H1 (cell line): ENCODE data around the gene LBP. TPM values are rescaled to one million over a fixed set of nuclear protein-coding genes. Genes with fewer than 3 reads are reported as not detected.

Source experiments
- CTCF ChIA-PET: fragments of 300-600 bp; sonication (Branson Sonifier 250); formaldehyde crosslinking; loops from one replicate; lab custom pipeline; 2021; ENCODE audit not compliant: partially characterized antibody; lab: Charles Lee
- POLR2A ChIA-PET: fragments of 300-600 bp; sonication (Branson Sonifier 250); formaldehyde crosslinking; loops from one replicate; lab custom pipeline; 2021; ENCODE audit warnings: inconsistent platforms; ENCODE audit not compliant: partially characterized antibody; lab: Charles Lee
- DNase-seq, 2 experiments: peaks; one replicate each; pipeline versions ENCODE4 v3.0.0 to v3.0.0-alpha.2; 2010 to 2022; ENCODE audit warnings: low spot score in 2 of 2, low read depth in 1 of 2, mixed read lengths in 1 of 2
- FAIRE-seq: peaks from 2 replicates; lab custom pipeline; 2011; peaks lifted over from hg19 to GRCh38; lab: Jason Lieb, UNC
- H2AFZ ChIP-seq: 2 replicates; pipeline ENCODE4 v1.8.1; 2012; ENCODE audit warnings: low read length, inconsistent platforms
- H2AK5ac ChIP-seq: 2 replicates; pipeline ENCODE4 v1.6.1; 2013; ENCODE audit warnings: low read depth, low read length
- H2BK120ac ChIP-seq: replicated peaks from 2 replicates; pipeline ENCODE3; 2013; ENCODE audit warnings: low read depth, low read length, inconsistent platforms
- H2BK12ac ChIP-seq: 2 replicates; pipeline ENCODE4 v1.6.1; 2013; ENCODE audit warnings: low read depth, low read length
- H2BK15ac ChIP-seq: 2 replicates; pipeline ENCODE4 v1.6.1; 2013; ENCODE audit warnings: low read length
- H2BK20ac ChIP-seq: 2 replicates; pipeline ENCODE4 v1.6.1; 2013; ENCODE audit warnings: low read length
- H2BK5ac ChIP-seq: 2 replicates; pipeline ENCODE4 v1.6.1; 2013; ENCODE audit warnings: low read depth, low read length
- H3K14ac ChIP-seq: 2 replicates; pipeline ENCODE4 v1.6.1; 2013; ENCODE audit warnings: inconsistent platforms; ENCODE audit not compliant: insufficient read length
- H3K18ac ChIP-seq: 2 replicates; pipeline ENCODE4 v1.6.1; 2013; ENCODE audit warnings: low read length; ENCODE audit errors: extremely low read depth
- H3K23ac ChIP-seq: 2 replicates; pipeline ENCODE4 v1.6.1; 2013; ENCODE audit warnings: inconsistent platforms; ENCODE audit not compliant: insufficient read length
- H3K23me2 ChIP-seq: 2 replicates; pipeline ENCODE4 v1.6.1; 2013; ENCODE audit warnings: low read depth, low read length
- H3K27ac ChIP-seq: 2 replicates; pipeline ENCODE4 v1.6.1; 2011; ENCODE audit warnings: low read depth, low read length, inconsistent platforms
- H3K27me3 ChIP-seq, 4 experiments: replicated peaks in 1 of 4; 1 replicate in 1 of 4; 2 replicates in 3 of 4; pipeline versions ENCODE4 v1.6.1 to v1.8.1; 2011 to 2013; ENCODE audit warnings: low read length in 3 of 4, mild to moderate bottlenecking in 3 of 4, inconsistent platforms in 2 of 4, mixed read lengths in 2 of 4, moderate library complexity in 1 of 4; ENCODE audit not compliant: control insufficient read depth in 3 of 4, insufficient read depth in 3 of 4; ENCODE audit errors: extremely low read depth in 1 of 4
- H3K36me3 ChIP-seq, 4 experiments: 2 replicates each; pipeline versions ENCODE4 v1.6.1 to v1.8.1; 2011 to 2013; ENCODE audit warnings: mild to moderate bottlenecking in 4 of 4, low read length in 3 of 4, moderate library complexity in 2 of 4, control low read depth in 1 of 4, inconsistent platforms in 1 of 4; ENCODE audit not compliant: insufficient read depth in 4 of 4, control insufficient read depth in 2 of 4
- H3K4ac ChIP-seq: replicated peaks from 2 replicates; pipeline ENCODE3; 2013; ENCODE audit warnings: low read length, low read depth, mixed read lengths, inconsistent platforms; ENCODE audit not compliant: insufficient read length
- H3K4me1 ChIP-seq, 4 experiments: replicated peaks in 1 of 4; 1 replicate in 1 of 4; 2 replicates in 3 of 4; pipeline versions ENCODE4 v1.6.1 to v1.8.1; 2011 to 2013; ENCODE audit warnings: low read length in 3 of 4, inconsistent platforms in 2 of 4, mixed read lengths in 1 of 4; ENCODE audit not compliant: insufficient read depth in 4 of 4, control insufficient read depth in 3 of 4
- H3K4me2 ChIP-seq, 2 experiments: 2 replicates each; pipeline versions ENCODE4 v1.6.1 to v1.8.1; 2011 to 2013; ENCODE audit warnings: low read depth in 2 of 2, low read length in 2 of 2, control low read depth in 1 of 2, inconsistent platforms in 1 of 2, mild to moderate bottlenecking in 1 of 2; ENCODE audit not compliant: insufficient read depth in 1 of 2
- H3K4me3 ChIP-seq, 4 experiments: fragments of 200-600, 300-600 bp in 1 of 4; sonication (generic), shearing (Covaris generic), sonication (Bioruptor Twin) in 1 of 4; 2 replicates each; pipeline versions ENCODE4 v1.5.1 to v1.8.1; 2011 to 2016; ENCODE audit warnings: low read length in 4 of 4, low read depth in 3 of 4, control low read depth in 2 of 4, inconsistent platforms in 2 of 4, mild to moderate bottlenecking in 2 of 4, mixed read lengths in 1 of 4, moderate library complexity in 1 of 4; ENCODE audit not compliant: insufficient read depth in 2 of 4; ENCODE audit errors: extremely low read depth in 1 of 4
- H3K56ac ChIP-seq: replicated peaks from 2 replicates; pipeline ENCODE3; 2013; ENCODE audit warnings: low read depth, mild to moderate bottlenecking, mixed read lengths, low read length, inconsistent platforms; ENCODE audit not compliant: insufficient read length
- H3K79me1 ChIP-seq: 2 replicates; pipeline ENCODE4 v1.6.1; 2013; ENCODE audit warnings: low read depth, low read length, control low read depth
- H3K79me2 ChIP-seq, 2 experiments: 2 replicates each; pipeline versions ENCODE4 v1.6.1 to v1.8.1; 2012 to 2013; ENCODE audit warnings: low read length in 2 of 2, mild to moderate bottlenecking in 2 of 2, inconsistent platforms in 1 of 2; ENCODE audit not compliant: insufficient read depth in 2 of 2, control insufficient read depth in 1 of 2
- H3K9ac ChIP-seq, 4 experiments: replicated peaks in 1 of 4; 1 replicate in 1 of 4; 2 replicates in 3 of 4; pipeline versions ENCODE4 v1.6.1 to v1.8.1; 2011 to 2013; ENCODE audit warnings: low read depth in 3 of 4, low read length in 3 of 4, control low read depth in 2 of 4, mild to moderate bottlenecking in 2 of 4, moderate library complexity in 2 of 4, inconsistent platforms in 1 of 4; ENCODE audit errors: extremely low read depth in 1 of 4
- H3K9me3 ChIP-seq, 2 experiments: 2 replicates each; pipeline versions ENCODE4 v1.6.1 to v1.8.1; 2012 to 2013; ENCODE audit warnings: mild to moderate bottlenecking in 2 of 2, moderate library complexity in 2 of 2, control low read depth in 1 of 2, inconsistent platforms in 1 of 2, low read depth in 1 of 2, low read length in 1 of 2, mixed read lengths in 1 of 2; ENCODE audit not compliant: insufficient read depth in 2 of 2
- H4K20me1 ChIP-seq, 2 experiments: replicated peaks in 1 of 2; 2 replicates each; pipeline versions ENCODE3 to v1.8.1; 2011 to 2013; ENCODE audit warnings: inconsistent platforms in 2 of 2, low read length in 2 of 2, mild to moderate bottlenecking in 1 of 2; ENCODE audit not compliant: insufficient read depth in 2 of 2, control insufficient read depth in 1 of 2
- H4K5ac ChIP-seq: 2 replicates; pipeline ENCODE4 v1.6.1; 2013; ENCODE audit warnings: low read length, low read depth, mixed read lengths, inconsistent platforms; ENCODE audit not compliant: insufficient read length
- H4K8ac ChIP-seq: 2 replicates; pipeline ENCODE4 v1.8.0; 2013; ENCODE audit warnings: mild to moderate bottlenecking, moderate library complexity, low read length, inconsistent platforms; ENCODE audit not compliant: insufficient read depth; ENCODE audit errors: extremely low read depth
- H4K91ac ChIP-seq: replicated peaks from 2 replicates; pipeline ENCODE3; 2013; ENCODE audit warnings: low read length, mixed read lengths, inconsistent platforms; ENCODE audit not compliant: insufficient read length
- ATF2 ChIP-seq: IDR thresholded peaks from 2 replicates; pipeline ENCODE4 v1.6.1; 2012; ENCODE audit warnings: low read length, inconsistent platforms
- CREB1 ChIP-seq: IDR thresholded peaks from 2 replicates; pipeline ENCODE4 v1.6.1; 2012; ENCODE audit warnings: inconsistent platforms
- GTF2F1 ChIP-seq: IDR thresholded peaks from 2 replicates; pipeline ENCODE4 v1.6.1; 2012; ENCODE audit warnings: low read depth, low read length, improper control_type of control experiment, borderline replicate concordance
- HDAC2 ChIP-seq, 2 experiments: fragments of 300-600 bp in 1 of 2; sonication (generic) in 1 of 2; IDR thresholded peaks; 2 replicates each; pipeline ENCODE4 v1.6.1; 2011 to 2012; ENCODE audit warnings: low read depth in 2 of 2, low read length in 2 of 2, mild to moderate bottlenecking in 2 of 2, moderate library complexity in 2 of 2, borderline replicate concordance in 1 of 2, inconsistent platforms in 1 of 2
- JUND ChIP-seq: IDR thresholded peaks from 2 replicates; pipeline ENCODE4 v1.6.1; 2011; ENCODE audit warnings: mild to moderate bottlenecking, improper control_type of control experiment, low read length
- POLR2AphosphoS5 ChIP-seq: IDR thresholded peaks from 2 replicates; pipeline ENCODE4 v1.6.1; 2011; ENCODE audit warnings: low read depth, low read length
- SUZ12 ChIP-seq: fragments of 200-600 bp; sonication (generic); IDR thresholded peaks from 2 replicates; pipeline ENCODE4 v1.6.1; 2012; ENCODE audit warnings: mild to moderate bottlenecking, inconsistent platforms, low read length, moderate library complexity, mixed read lengths
- TBP ChIP-seq: IDR thresholded peaks from 2 replicates; pipeline ENCODE4 v1.6.1; 2011; ENCODE audit warnings: low read depth, low read length, improper control_type of control experiment
- YY1 ChIP-seq: IDR thresholded peaks from 2 replicates; pipeline ENCODE4 v1.6.1; 2011; ENCODE audit warnings: low read depth, mild to moderate bottlenecking, low read length
- WGBS, 2 experiments: shearing (Covaris generic) in 1 of 2; methylation state at CpG; one replicate each; pipeline versions ENCODE4 v1.1.6 to v1.1.7; 2013 to 2015; ENCODE audit warnings: low lambda C conversion rate in 2 of 2, mixed read lengths in 2 of 2, inconsistent platforms in 1 of 2, low coverage in 1 of 2, missing lambda C conversion rate in 1 of 2; ENCODE audit not compliant: insufficient replicate concordance in 2 of 2, insufficient coverage in 1 of 2, insufficient read length in 1 of 2; ENCODE audit errors: extremely low coverage in 1 of 2, missing lambda C conversion rate in 1 of 2; 5-methylcytosine and 5-hydroxymethylcytosine counted together
- polyA plus RNA-seq, 7 experiments: library from polyadenylated mRNA; depleted of rRNA in 3 of 7; stranded (reverse) in 5 of 7; unstranded in 2 of 7; fragments of >200 nt in 5 of 7; fragments of 200-250 nt in 2 of 7; gene quantifications; 1 replicate in 5 of 7; 2 replicates in 1 of 7; 4 replicates in 1 of 7; pipeline versions ENCODE4 v1.2.1 to v1.2.3, GENCODE V29; 2011 to 2013; ENCODE audit warnings: missing spikeins in 2 of 7, mixed read lengths in 2 of 7
- total RNA-seq: library from RNA; stranded (reverse); fragmentation: NEBNext Ultra II Directional; extraction: Animal tissue kit (Norgen Biotek cat#: 25700); gene quantifications from 2 replicates; pipeline ENCODE4 v1.2.1, GENCODE V29; 2021
- TF ChIP-seq, protein P1 (sequence below): IDR thresholded peaks from 2 replicates; pipeline ENCODE4 v1.6.1; 2012; ENCODE audit warnings: inconsistent platforms

LBP gene
- total and polyA plus RNA-seq, 2 of the 8 experiments (the other 6 are each of a cell fraction or from before 2014, with no cell fraction given), result 0.60 to 0.63 TPM

DNA sequence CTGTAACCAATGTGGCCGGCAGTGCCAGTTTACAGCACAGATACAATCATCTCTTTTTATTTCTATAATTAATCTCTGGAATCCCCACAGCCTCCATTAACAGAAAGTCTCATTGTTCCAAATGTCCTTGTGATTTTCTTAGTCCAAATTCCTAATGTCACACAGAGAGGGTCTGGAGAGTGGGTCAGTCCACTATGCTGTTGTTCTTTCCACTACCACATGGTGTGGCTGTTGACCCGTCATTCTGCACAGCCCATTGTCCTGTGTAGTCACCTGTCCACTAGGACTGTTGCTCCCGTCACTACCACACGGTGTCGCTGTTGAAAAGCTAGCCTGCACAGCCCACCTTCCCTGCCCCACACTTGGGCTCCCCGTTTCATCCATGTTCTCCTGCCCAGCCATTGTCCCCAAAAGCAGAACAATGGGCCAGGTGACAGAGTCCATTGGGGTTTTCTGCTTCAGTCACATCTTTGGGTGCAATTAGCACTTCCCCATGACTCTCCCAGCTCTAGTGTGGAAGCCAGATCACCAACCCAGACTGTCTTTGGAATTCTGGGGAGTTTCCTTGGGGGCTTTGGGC is 8.6 kb upstream of the LBP start:
- Histone ChIP-seq H3K4ac (no peak overlapping the region), H3K4me3 (no peak overlapping the region), H2BK20ac (no peak overlapping the region; the same call in 1 of the 2 replicates), H4K91ac (peak overlapping the region; percentile 50), H4K5ac (no peak overlapping the region), H3K18ac (no peak overlapping the region), H3K27ac (no peak overlapping the region), H2BK12ac (no peak overlapping the region; the same call in 1 of the 2 replicates), H2BK5ac (no peak overlapping the region), H3K27me3 (no peaks in the 10 kb centered on the region), H3K9me3 (peaks cover 0 to 5% of the 10 kb centered on the region in 2 experiments; a peak in 2 of 4 replicates), H3K23ac (no peak overlapping the region), H2AFZ (0 out of 2 replicates have a peak overlapping the region, but pooled peaks have one; percentile 56), H2BK15ac (no peak overlapping the region; the same call in 1 of the 2 replicates), H3K79me2 (no peaks in the 10 kb centered on the region), H3K36me3 (no peaks in the 10 kb centered on the region), H3K14ac (no peak overlapping the region), H3K4me1 (peaks cover 6 to 11% (median 10%) of the 10 kb centered on the region in 4 experiments), H3K23me2 (no peaks in the 10 kb centered on the region), H2AK5ac (no peak overlapping the region), H3K56ac (no peak overlapping the region), H4K8ac (no peak overlapping the region), H3K79me1 (no peaks in the 10 kb centered on the region), H2BK120ac (no peak overlapping the region), H3K9ac (no peak overlapping the region), H4K20me1 (no peaks in the 10 kb centered on the region), H3K4me2 (no peak overlapping the region)
- ChIA-PET POLR2A (interaction anchor here (1.0 to 4.2 kb wide), 5 partner anchors 17 to 96 kb away, joined by 4 to 26 read pairs (median 5); partner anchors contain the start of gene SNHG17), CTCF (interaction anchor here (0.6 to 9.6 kb wide), 45 partner anchors 11 to 578 kb away, joined by 3 to 390 read pairs (median 4); partner anchors contain the start of genes LBP and RALGAPB)
- FAIRE-seq (peak; percentile 99), DNase-seq (peak; percentile 79 to 98)
- WGBS, 2 experiments, result 31% methylated on average over 6 of the region's 6 CpGs; no CpG with 5 or more reads in 1 of the 2 experiments
- peak in 1 of 2 experiments; percentile 48; a peak in 1 of 4 replicates for TF ChIP-seq HDAC2 (IDR thresholded peaks at IDR 0.05; ENCODE audit: borderline replicate concordance in 1 of 2, low read depth in 2 of 2, low read length in 2 of 2)
- peak; percentile 37; the same call in 1 of the 2 replicates for TF ChIP-seq POLR2AphosphoS5
- peak; percentile 74 for TF ChIP-seq JUND
- no peak for TF ChIP-seq SUZ12
- TF ChIP-seq ATF2, result 0 out of 2 replicates have a peak, but pooled peaks have one; percentile 51
- peak; percentile 70; the same call in 1 of the 2 replicates for TF ChIP-seq YY1
- TF ChIP-seq, protein P1, sequence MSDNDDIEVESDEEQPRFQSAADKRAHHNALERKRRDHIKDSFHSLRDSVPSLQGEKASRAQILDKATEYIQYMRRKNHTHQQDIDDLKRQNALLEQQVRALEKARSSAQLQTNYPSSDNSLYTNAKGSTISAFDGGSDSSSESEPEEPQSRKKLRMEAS, result peak; percentile 79
- TF ChIP-seq CREB1, result peak; percentile 87
- TF ChIP-seq TBP, result no peak
- no peak for TF ChIP-seq GTF2F1
